Stimulated activated effector memory CD8-positive, alpha-beta T cell treated with anti-CD3 and anti-CD28 coated beads, Interleukin-12 subunit alpha, Interleukin-12 subunit beta, amount 100 ng/mL, for 72 hours (primary cell): ENCODE results near the gene FREM1.

Source experiments
- ATAC-seq: fragments of 150-1000 bp; cut with Tn5 transposase; 2 replicates; pipeline ENCODE4 v1.10.0; 2021
- DNase-seq, 2 donors: peaks; one replicate each; pipeline ENCODE4 v3.0.0; 2021 to 2022; ENCODE audit warnings: low spot score in 2 of 2
- H3K27ac Mint-ChIP-seq: one replicate; pipeline ENCODE4 v1.8.0; 2022; ENCODE audit warnings: mild to moderate bottlenecking, mixed read lengths
- H3K36me3 Mint-ChIP-seq: one replicate; pipeline ENCODE4 v1.8.0; 2022; ENCODE audit warnings: mild to moderate bottlenecking, mixed read lengths
- H3K4me1 Mint-ChIP-seq: one replicate; pipeline ENCODE4 v1.8.0; 2022; ENCODE audit warnings: mixed read lengths
- H3K4me3 Mint-ChIP-seq: one replicate; pipeline ENCODE4 v1.8.0; 2022; ENCODE audit warnings: mild to moderate bottlenecking, mixed read lengths
- H3K9me3 Mint-ChIP-seq: one replicate; pipeline ENCODE4 v1.8.0; 2022; ENCODE audit warnings: mixed read lengths

FREM1 gene

DNA sequence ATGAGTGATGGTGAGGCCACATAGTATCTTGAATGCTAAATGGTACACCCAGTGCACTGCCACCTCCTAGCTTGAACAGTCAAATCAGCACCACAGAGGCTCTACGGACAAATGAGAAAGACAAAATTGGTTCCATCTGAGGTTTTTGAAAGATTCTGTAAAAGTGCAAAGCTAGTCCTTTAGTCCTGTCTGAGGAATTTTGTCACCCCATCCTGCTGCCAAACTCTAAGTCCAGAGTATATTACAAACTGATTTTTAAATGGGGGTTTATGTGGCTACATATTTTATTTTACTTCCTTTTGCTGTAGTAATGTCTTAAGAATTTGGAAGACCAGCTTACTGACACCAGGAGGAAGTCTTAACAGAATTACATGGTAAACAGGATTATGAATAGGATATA lies 7.7 kb downstream of the FREM1 start:
- ATAC-seq (no peak), DNase-seq (no peak)
- H3K36me3 Mint-ChIP-seq = no peaks in the 10 kb centered on the region
- no peaks in the 10 kb centered on the region for H3K4me1 Mint-ChIP-seq
- H3K9me3 Mint-ChIP-seq = no peaks in the 10 kb centered on the region
- no peak overlapping the region for H3K27ac Mint-ChIP-seq
- H3K4me3 Mint-ChIP-seq = no peak overlapping the region

DNA sequence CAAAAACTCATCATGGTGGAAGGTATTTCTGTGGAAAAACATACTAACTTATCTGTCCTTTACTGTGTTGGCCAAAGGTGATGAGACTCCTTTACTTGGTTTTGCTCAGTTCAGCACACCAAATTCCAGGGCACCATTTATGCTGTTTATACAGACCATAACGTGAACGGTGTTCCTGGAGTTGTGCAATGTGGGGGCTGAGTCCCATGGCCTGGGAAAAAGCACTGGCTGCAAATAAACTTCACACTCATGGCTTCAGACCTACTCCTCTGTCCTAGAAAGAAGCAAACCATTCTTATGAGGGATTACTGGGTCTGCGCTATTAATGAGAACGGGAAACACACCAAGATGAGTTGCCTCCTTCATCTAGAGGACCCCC lies 10.4 kb downstream of the FREM1 start:
- H3K27ac Mint-ChIP-seq = no peak overlapping the region
- no peaks in the 10 kb centered on the region for H3K36me3 Mint-ChIP-seq
- no peak for ATAC-seq
- no peak overlapping the region for H3K4me3 Mint-ChIP-seq
- H3K9me3 Mint-ChIP-seq = no peaks in the 10 kb centered on the region
- DNase-seq = no peak
- H3K4me1 Mint-ChIP-seq = no peaks in the 10 kb centered on the region

DNA sequence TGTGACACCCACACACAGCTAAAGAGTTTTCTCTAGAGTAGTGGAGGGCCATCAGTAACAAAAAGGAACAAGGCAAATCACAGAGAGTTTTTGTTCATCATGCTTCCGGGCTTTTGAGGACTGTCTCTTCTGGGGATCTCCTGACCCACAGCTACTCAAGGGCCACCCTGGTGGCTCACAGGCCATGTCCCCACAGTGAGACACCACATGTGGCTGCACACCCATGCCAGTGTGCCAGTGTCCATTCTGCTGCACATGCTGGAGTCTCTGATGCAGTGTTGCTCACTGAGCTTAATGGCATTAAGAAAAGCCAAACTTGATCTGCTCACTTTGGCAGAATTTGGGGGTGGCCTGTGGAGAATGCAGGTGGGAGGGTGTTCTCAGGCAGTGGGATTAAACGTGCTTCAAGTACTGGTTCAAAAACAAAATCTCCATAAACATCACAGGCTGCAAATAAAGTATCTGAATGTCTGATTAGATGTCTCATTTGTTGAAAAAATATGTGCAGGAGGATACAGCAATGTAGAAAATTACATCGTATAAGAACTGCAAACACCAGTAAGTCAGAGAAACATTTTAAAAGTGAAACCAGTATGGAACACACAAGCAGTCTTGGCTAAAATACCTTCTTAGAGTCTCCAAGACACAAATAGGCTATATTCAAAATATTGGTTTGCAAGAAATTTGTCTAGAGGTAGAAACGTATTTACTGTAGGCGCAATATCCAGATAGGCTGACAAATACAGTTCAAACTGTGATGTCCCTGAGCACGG lies 11.0 kb downstream of the FREM1 start:
- Mint-ChIP-seq H3K36me3 (no peaks in the 10 kb centered on the region), H3K4me3 (no peak overlapping the region), H3K27ac (no peak overlapping the region), H3K9me3 (no peaks in the 10 kb centered on the region), H3K4me1 (no peaks in the 10 kb centered on the region)
- ATAC-seq (no peak), DNase-seq (no peak)

DNA sequence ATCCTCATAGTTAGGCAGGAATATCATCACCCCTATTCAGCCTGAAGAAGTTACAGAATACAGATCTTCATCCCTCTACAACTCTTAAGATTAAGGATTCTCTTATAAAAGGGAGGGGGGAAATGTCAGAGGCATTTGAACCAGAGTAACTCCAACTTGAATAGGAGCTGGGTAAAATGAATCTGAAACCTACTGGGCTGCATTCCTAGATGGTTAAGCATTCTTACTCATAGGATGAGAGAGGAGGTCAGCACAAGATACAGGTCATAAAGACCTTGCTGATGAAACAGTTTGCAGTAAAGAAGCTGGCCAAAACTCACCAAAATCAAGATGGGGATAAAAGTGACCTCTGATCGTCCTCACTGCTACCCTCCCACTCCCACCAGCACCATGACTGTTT lies 14.4 kb downstream of the FREM1 start:
- Mint-ChIP-seq H3K36me3 (no peaks in the 10 kb centered on the region), H3K4me1 (no peaks in the 10 kb centered on the region), H3K9me3 (no peaks in the 10 kb centered on the region), H3K4me3 (no peak overlapping the region), H3K27ac (no peak overlapping the region)
- ATAC-seq (no peak), DNase-seq (no peak)

DNA sequence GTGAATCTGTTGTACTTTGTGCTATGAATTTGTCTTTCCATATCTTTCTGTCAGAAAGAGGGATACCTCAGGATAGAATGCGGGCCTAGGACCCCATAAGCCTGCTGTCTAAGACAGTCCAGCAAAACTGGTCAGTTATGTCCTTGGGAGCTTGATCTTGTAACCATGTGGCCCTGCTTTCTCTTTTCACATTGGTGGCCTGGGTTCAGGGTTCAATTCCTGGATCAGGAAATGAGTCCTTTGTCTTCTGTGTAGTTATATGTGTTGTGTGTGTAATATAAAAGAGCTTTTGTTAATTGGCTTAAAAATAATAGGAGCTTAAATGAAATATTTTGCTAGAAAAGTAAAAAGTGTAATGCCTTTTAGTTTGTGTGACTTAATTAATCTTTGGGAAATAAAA lies 16.9 kb downstream of the FREM1 start:
- Mint-ChIP-seq H3K36me3 (no peaks in the 10 kb centered on the region), H3K4me1 (no peaks in the 10 kb centered on the region), H3K9me3 (no peaks in the 10 kb centered on the region), H3K27ac (no peak overlapping the region), H3K4me3 (no peak overlapping the region)
- DNase-seq = no peak
- no peak for ATAC-seq

DNA sequence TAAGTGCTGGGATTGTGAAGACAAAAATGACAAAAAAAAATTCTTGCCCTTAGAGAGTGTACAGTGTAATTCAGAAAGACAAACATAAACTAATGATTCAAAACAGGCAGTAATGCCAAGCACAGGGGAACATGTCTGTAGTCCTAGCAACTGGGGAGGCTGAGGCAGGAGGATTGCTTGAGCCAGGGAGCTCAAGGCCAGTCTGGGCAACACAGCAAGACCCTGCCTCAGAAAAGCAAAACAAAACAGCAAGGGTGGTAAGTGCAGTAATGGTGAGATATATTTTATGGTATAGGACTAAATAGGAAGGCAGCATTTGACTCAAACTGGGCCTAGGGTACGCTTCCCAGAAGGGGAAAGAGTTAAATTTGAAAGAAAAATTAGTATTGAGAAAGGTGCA lies 18.9 kb downstream of the FREM1 start:
- H3K27ac Mint-ChIP-seq = no peak overlapping the region
- H3K9me3 Mint-ChIP-seq = no peaks in the 10 kb centered on the region
- DNase-seq (no peak), ATAC-seq (no peak)
- H3K4me3 Mint-ChIP-seq = no peak overlapping the region
- H3K36me3 Mint-ChIP-seq = no peaks in the 10 kb centered on the region
- H3K4me1 Mint-ChIP-seq = no peaks in the 10 kb centered on the region

DNA sequence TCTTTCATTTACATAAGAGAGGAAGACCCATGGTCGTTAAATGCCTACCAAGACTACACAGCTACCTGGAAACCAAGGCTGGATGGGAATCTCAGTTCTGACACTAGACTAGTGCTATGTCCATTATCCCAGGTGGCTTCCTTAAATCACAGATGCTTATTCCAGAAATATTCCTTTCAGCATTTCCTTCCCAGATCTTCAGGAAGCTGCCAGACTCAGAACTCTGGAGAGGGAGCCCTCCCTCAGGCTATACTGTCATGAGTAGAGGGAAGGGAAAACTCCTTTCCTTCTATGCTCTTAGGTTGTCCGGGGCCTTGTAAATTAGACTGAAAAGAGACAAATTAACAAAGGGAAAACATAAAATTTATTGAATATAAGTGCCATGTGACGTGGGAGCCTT lies 20.8 kb downstream of the FREM1 start:
- no peak for ATAC-seq
- DNase-seq = no peak
- no peaks in the 10 kb centered on the region for H3K36me3 Mint-ChIP-seq
- no peak overlapping the region for H3K27ac Mint-ChIP-seq
- no peak overlapping the region for H3K4me3 Mint-ChIP-seq
- no peaks in the 10 kb centered on the region for H3K9me3 Mint-ChIP-seq
- H3K4me1 Mint-ChIP-seq = no peaks in the 10 kb centered on the region

DNA sequence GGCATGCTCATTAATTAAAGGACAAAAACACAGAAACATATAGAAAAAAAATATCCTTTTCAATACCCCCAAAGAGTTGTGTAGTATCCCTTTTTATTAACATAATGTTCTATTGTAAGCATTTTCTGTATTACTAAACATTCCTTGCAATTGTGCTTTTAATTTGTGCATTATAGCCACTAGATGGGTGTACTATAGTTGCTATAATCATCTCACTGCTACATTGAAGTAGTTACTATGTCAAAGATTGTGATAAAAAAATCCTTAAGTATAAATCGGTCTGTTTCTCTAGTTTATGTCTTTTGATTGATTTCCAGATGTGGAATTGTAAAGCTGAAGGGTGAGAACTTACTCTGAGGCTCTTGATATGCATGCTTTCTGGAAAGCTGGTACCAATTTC lies 21.4 kb downstream of the FREM1 start:
- no peak for DNase-seq
- H3K27ac Mint-ChIP-seq = no peak overlapping the region
- no peaks in the 10 kb centered on the region for H3K9me3 Mint-ChIP-seq
- H3K36me3 Mint-ChIP-seq = no peaks in the 10 kb centered on the region
- H3K4me3 Mint-ChIP-seq = no peak overlapping the region
- no peaks in the 10 kb centered on the region for H3K4me1 Mint-ChIP-seq
- no peak for ATAC-seq

DNA sequence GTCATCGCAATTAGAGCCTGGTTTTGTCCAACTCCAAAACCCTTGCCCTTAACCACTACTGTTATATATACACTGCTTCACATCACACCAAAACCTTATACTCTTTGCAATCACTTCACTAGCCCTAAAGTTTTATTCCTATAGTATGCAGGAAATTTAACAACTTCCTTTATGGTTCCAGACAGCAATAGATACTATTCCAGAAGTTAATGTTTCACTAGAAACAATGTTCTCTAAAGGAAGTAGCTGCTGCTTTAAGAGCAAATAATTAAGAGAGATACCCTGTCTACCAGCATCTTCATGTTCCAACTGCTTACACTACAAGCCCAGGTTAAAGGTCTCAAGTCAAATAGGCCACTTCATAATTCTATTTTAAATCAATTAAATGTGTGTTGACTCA lies 22.0 kb downstream of the FREM1 start:
- Mint-ChIP-seq H3K4me3 (no peak overlapping the region), H3K4me1 (no peaks in the 10 kb centered on the region)
- no peak for DNase-seq

DNA sequence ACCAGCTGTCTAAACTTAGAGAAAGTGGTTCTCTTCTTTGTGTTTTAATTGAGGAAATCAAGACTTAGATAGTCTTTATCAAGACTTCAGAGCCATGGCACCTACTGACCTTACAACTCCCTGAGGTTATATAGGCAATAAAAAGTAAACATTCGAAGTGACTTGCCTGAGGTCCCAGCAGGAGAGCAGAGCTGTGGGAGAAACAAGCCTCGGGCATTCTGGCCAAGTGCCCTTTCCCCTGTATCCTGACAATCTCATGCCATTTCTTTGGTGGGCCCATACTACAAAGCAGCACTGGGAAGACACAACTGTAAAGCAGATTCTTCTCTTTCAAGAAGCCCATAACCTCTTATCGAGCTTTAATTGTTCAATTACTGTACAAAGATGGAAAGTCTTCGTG lies 23.1 kb downstream of the FREM1 start:
- ATAC-seq (no peak), DNase-seq (no peak)
- no peaks in the 10 kb centered on the region for H3K4me1 Mint-ChIP-seq
- H3K27ac Mint-ChIP-seq = no peak overlapping the region
- H3K36me3 Mint-ChIP-seq = no peaks in the 10 kb centered on the region
- no peak overlapping the region for H3K4me3 Mint-ChIP-seq
- no peaks in the 10 kb centered on the region for H3K9me3 Mint-ChIP-seq

More for the DNA sequence above, 22.0 kb downstream of the FREM1 start:
- H3K27ac Mint-ChIP-seq = no peak overlapping the region
- no peak for ATAC-seq
- no peaks in the 10 kb centered on the region for H3K36me3 Mint-ChIP-seq
- H3K9me3 Mint-ChIP-seq = no peaks in the 10 kb centered on the region

DNA sequence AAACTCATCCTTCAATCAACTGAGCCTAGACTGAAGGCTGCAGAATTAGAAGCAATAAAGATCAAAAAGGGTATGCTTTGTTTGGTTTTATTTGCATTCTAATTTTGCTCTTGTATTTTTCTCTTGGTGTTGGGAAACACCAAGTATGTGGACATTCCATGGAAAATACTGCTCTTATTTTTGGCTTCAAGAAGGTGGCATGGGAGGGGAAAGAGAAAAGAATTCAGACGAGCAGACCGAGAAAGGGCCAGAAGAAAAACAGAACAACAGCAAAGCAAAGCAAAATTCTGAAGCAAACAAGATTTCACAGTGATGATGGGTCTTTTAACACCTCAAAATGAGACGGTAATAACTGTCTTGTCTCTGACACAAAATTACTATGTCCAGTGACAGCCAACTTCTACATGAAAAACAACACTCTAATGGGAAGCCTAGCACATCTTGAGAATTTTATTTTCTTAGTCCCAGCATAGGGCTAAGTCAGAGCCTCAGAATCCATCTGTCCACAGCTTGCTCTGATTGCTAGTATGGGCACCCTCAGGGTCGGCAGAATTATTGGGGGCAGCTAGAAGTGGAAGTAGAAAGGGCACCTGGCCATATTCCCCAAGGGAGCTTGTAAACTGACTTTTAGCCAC lies 26.8 kb downstream of the FREM1 start:
- no peaks in the 10 kb centered on the region for H3K36me3 Mint-ChIP-seq
- H3K9me3 Mint-ChIP-seq = no peaks in the 10 kb centered on the region
- H3K27ac Mint-ChIP-seq = no peak overlapping the region
- DNase-seq = no peak
- no peak overlapping the region for H3K4me3 Mint-ChIP-seq
- no peaks in the 10 kb centered on the region for H3K4me1 Mint-ChIP-seq
- ATAC-seq = no peak

DNA sequence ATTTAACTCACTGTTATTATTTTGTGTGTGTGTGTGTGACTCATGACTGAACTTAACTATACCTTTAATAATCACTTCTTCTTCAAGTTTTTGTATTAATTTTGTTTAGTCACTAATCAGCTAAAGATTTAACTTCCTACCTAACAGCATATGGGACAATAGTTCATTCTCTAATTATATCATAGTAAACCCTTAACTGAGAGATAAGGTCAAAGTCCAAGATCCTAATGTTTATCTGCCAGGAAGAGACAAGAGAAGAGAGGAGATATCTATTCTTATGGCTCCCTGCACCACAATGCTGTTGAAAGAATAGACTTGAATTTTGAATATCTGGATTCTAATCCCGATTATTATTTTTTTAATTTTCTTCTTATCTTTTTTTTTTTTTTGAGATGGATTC lies 28.1 kb downstream of the FREM1 start:
- no peak overlapping the region for H3K4me3 Mint-ChIP-seq
- ATAC-seq = no peak
- H3K36me3 Mint-ChIP-seq = no peaks in the 10 kb centered on the region

DNA sequence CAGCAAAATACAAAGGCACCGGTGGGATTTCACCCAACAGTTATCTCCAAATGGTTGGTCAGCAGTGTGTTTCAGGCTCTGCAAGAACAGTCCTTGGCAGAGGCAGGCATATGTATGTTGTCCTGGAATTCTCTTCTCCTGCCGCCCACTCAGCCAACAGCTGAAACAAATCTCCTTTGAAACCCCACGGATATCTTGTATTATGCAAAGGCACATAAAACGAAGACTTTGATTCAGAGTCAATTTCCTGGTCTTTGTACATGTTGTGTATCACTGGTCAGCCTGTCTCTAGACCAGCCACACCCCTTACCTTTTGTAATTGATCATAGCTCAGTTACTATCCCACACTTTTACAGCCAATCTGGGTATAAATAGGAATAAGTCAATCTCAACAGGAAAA lies 29.2 kb downstream of the FREM1 start:
- H3K36me3 Mint-ChIP-seq = no peaks in the 10 kb centered on the region
- no peaks in the 10 kb centered on the region for H3K9me3 Mint-ChIP-seq
- DNase-seq (no peak), ATAC-seq (no peak)
- no peaks in the 10 kb centered on the region for H3K4me1 Mint-ChIP-seq
- H3K4me3 Mint-ChIP-seq = no peak overlapping the region
- no peak overlapping the region for H3K27ac Mint-ChIP-seq

More for the DNA sequence above, 28.1 kb downstream of the FREM1 start:
- Mint-ChIP-seq H3K9me3 (no peaks in the 10 kb centered on the region), H3K4me1 (no peaks in the 10 kb centered on the region), H3K27ac (no peak overlapping the region)
- no peak for DNase-seq

DNA sequence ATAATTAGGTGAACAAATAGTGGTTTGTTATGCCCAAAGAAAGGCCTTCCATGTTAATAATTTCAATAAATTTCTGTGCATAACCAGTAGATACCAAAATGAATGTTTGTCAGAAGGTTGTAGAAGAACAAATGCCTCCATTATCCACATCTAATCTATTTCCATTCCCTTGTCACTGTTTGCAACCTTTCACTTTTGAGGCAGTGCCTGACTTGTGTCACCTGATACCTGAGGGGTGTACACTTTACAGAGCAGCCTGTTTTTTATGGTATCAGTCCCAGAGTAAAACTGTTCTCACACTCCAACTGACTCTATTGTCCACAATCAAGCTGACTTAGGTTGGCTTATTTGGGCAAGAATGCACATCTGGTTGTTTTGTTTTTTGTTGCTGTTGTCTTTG lies 40.1 kb downstream of the FREM1 start:
- Mint-ChIP-seq H3K36me3 (no peaks in the 10 kb centered on the region), H3K4me3 (no peak overlapping the region), H3K27ac (no peak overlapping the region), H3K9me3 (no peaks in the 10 kb centered on the region), H3K4me1 (no peaks in the 10 kb centered on the region)
- no peak for ATAC-seq
- DNase-seq = no peak

DNA sequence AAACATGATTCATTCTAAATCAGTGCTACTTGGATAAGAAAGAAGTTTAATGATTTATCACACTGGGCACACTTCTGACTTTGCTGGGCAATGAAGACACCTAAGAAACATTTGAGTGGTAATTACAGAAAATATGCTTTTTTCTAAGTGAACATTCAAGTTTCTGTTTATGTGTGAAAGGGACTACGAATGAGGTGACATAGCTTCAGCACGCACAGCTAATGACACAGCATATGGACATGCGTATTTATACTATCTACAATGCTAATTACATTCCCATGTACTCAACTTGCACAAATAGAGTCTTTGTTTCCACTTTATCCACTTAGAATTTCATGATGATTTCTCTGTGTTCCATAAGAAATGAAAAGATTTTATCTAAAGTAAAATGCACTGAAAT lies 40.6 kb downstream of the FREM1 start:
- no peak for DNase-seq
- H3K27ac Mint-ChIP-seq = no peak overlapping the region
- no peaks in the 10 kb centered on the region for H3K9me3 Mint-ChIP-seq
- H3K4me3 Mint-ChIP-seq = no peak overlapping the region
- ATAC-seq = no peak
- no peaks in the 10 kb centered on the region for H3K4me1 Mint-ChIP-seq
- H3K36me3 Mint-ChIP-seq = no peaks in the 10 kb centered on the region

DNA sequence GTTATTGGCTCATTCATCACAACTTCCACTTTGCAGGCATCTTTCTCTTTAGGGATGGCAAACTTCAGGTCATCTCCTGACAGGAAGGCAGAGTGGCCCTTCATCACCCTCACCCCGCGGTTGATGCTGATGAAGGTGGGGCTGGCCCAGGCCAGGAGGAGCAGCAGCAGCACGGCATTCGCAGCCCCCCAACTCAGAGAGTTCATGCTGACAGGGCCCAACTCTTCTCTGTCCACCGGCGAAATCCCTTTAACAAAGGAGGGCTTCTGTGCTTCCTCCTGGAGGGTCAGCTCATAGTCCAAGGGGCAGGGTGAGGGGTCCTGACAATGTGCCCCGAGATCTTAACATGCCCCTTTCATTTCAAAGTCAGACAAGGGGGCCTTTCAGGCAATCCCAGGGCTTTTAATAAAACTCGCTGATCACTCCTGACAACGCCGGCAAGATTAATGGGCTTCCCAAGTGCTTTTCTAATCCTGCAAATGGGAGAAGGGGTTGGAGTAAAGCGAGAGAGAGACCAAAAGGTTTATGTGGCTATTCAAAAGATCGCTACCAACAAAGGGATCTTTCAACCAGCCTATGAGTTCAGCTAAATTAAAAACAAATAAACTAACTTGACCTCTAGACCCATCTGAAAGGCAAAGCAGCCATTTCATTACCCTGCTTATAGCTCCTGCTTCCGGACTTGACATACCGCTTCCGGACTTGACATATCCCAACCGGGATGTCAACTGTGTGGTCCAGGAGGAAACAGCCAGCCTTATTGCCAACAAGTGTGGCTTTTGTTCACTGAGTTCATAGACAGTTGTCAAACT lies 41.2 kb downstream of the FREM1 start:
- H3K27ac Mint-ChIP-seq = no peak overlapping the region
- DNase-seq (no peak), ATAC-seq (no peak)
- H3K36me3 Mint-ChIP-seq = no peaks in the 10 kb centered on the region
- H3K4me1 Mint-ChIP-seq = no peaks in the 10 kb centered on the region
- no peaks in the 10 kb centered on the region for H3K9me3 Mint-ChIP-seq
- H3K4me3 Mint-ChIP-seq = no peak overlapping the region
